Peyer's patch (tissue), 4 donors: Measurements from ENCODE around the gene ARRB1.

Experiments
- CTCF ChIP-seq, 6 experiments: fragments of 450-650 bp in 4 of 6; fragments of 200-600 bp in 2 of 6; sonication (generic) in 1 of 6; IDR thresholded peaks; one replicate each; pipeline ENCODE4 v1.5.1; 2017 to 2019; ENCODE audit warnings: antibody characterized with exemption in 6 of 6, mild to moderate bottlenecking in 3 of 6, moderate library complexity in 1 of 6
- POLR2A ChIP-seq, 2 donors: fragments of 450-650 bp; IDR thresholded peaks; one replicate each; pipeline ENCODE4 v1.5.1; 2017; ENCODE audit warnings: antibody characterized with exemption in 2 of 2, mild to moderate bottlenecking in 2 of 2, moderate library complexity in 2 of 2

- no peak for TF ChIP-seq POLR2A (IDR thresholded peaks at IDR 0.05)
- no peak for TF ChIP-seq CTCF (IDR thresholded peaks at IDR 0.05)
These were observed 3.5 kb downstream of the ARRB1 start for GRCh38 chr11:75347781-75348566.
